ENCODE data around the gene STAG3.

The STAG3 gene

DNA sequence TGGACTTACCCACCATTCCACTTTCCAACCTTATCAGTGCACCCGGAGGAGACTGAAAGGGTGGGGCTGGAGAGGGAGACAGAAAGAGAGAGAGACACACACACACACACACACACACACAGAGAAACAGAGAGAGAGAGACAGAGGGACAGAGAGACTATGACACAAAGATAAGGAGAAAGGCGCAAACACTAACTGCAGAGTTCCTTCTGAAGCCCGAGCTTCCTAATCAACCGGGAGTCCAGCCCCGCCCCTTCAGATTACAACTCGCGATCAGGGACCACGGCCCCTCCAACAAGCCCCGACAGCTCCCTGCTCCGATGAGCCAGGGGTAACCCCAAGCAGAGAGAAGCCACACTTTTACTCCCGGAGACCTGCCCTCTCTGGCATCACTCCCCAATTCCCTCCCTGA lies 9.8 kb upstream of the STAG3 start:
- Histone ChIP-seq H3K18ac (ENCODE audit: low read length) (no peak overlapping the region), H3K4me1 (ENCODE audit: control insufficient read depth in 1 of 2, insufficient read depth in 2 of 2, low read length in 2 of 2) (peaks cover 3 to 4% of the 10 kb centered on the region in 2 experiments), H3K9ac (ENCODE audit: low read length) (no peak overlapping the region), H3K9me3 (ENCODE audit: insufficient read depth, low read depth, low read length) (peaks cover 3% of the 10 kb centered on the region), H2BK12ac (ENCODE audit: low read length) (no peak overlapping the region), H4K91ac (ENCODE audit: low read depth, low read length) (no peak overlapping the region), H3K79me1 (ENCODE audit: low read length) (no peaks in the 10 kb centered on the region), H3K4ac (ENCODE audit: low read depth, low read length) (no peak overlapping the region), H3K36me3 (ENCODE audit: control insufficient read depth in 1 of 2, insufficient read depth in 2 of 2, low read length in 2 of 2) (no peaks in the 10 kb centered on the region), H3K79me2 (ENCODE audit: control insufficient read depth, insufficient read depth, low read length, poor library complexity) (no peaks in the 10 kb centered on the region), H3K23ac (ENCODE audit: low read length) (no peak overlapping the region), H3K4me2 (ENCODE audit: low read length) (peak overlapping the region; percentile 17), H3K27ac (ENCODE audit: low read depth, low read length) (no peak overlapping the region), H4K8ac (ENCODE audit: low read depth, low read length) (no peak overlapping the region), H2AK5ac (ENCODE audit: low read length) (no peak overlapping the region), H2BK5ac (ENCODE audit: low read depth, low read length, poor library complexity) (no peak overlapping the region), H4K12ac (ENCODE audit: low read depth, low read length) (no peak overlapping the region), H2BK120ac (ENCODE audit: insufficient read depth, low read length, poor library complexity) (no peak overlapping the region), H3K27me3 (ENCODE audit: insufficient read depth, low read length) (peaks cover 42% of the 10 kb centered on the region), H2AFZ (ENCODE audit: insufficient read depth, low read length, poor library complexity) (no peak overlapping the region), H3K14ac (ENCODE audit: low read length) (no peak overlapping the region), H3K4me3 (ENCODE audit: low read depth, low read length) (no peak overlapping the region)
- WGBS (ENCODE audit: extremely low coverage, insufficient coverage, insufficient read length): no CpG with 5 or more reads among the region's 11 CpGs
- no peak for DNase-seq

DNA sequence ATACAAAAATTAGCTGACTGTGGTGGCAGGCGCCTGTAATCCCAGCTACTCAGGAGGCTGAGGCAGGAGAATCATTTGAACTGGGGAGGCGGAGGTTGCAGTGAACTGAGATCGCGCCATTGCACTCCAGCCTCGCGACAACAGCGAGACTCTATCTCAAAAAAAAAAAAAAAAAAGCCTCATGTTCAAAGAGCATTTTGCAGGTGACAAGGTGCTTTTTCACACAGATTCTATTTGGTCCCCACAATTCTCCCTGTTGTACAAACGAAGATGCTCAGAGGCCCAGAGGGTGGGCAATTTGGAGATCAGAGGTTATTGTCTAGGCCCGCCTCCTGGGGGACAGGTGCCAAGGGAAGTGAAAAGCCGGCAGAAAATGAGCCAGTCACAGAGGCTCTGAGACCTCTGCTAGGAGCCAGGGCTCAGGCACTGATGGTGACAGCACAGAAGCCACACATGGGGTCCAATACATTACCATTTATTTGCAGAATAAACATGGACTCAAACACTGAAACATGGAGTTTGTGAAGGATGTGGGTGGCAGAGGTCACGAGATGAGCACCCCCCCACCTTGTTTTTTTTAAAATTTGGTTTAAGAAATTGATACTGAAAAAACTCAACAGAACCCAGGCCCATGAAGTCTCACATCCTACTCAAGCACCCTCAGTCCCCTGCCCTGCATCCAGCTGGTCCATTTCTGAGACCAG lies 8.4 kb upstream of the STAG3 start:
- WGBS (ENCODE audit: extremely low coverage, insufficient coverage, insufficient read length): no CpG with 5 or more reads among the region's 11 CpGs
- DNase-seq: no peak
- H3K4me1 ChIP-seq (ENCODE audit: control insufficient read depth in 1 of 2, insufficient read depth in 2 of 2, low read length in 2 of 2): peaks cover 0 to 3% of the 10 kb centered on the region in 2 experiments

DNA sequence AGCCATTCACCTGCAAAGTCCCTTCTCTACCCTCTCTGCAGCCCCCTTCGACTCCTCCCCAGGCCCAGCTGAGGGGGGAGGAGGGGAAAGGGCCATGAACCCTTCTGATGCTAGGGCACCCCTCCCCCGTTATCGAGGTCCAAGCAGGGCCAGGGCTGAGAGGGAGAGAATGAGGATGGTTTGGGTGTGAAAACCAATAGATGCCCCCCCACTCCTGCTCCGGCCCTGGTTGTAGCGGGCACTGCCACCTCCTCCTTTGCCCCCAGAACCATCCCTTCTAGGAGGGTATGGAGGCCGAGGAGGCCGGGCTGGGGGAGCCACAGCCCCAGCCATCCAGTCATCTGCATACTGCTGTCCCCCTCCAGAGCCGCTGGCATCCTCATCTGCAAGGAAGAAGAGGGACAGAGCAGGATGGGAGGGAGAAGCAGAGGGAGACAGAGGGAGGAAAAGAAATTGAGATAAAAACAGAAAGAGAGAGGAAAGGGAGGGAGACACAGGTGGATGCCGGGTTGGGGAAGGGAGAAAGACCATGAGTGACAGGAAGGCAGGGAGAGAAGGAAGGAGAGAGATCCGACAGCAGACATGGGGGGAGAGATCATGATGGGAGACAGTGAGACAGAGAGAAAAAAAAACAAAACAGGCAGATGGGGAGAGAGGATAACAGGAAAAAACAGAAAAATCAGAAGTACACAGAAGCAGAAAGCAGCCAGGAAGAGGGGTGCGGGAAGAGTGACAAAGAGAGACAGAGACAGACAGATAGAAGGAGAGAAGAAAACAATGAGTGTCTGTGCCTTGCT lies 7.4 kb upstream of the STAG3 start:
- Histone ChIP-seq H2BK120ac (ENCODE audit: insufficient read depth, low read length, poor library complexity) (no peak overlapping the region), H3K9me3 (ENCODE audit: insufficient read depth, low read depth, low read length) (peaks cover 3% of the 10 kb centered on the region), H3K23ac (ENCODE audit: low read length) (no peak overlapping the region), H3K27me3 (ENCODE audit: insufficient read depth, low read length) (peaks cover 42% of the 10 kb centered on the region), H3K27ac (ENCODE audit: low read depth, low read length) (no peak overlapping the region), H4K91ac (ENCODE audit: low read depth, low read length) (no peak overlapping the region), H3K4me1 (ENCODE audit: control insufficient read depth in 1 of 2, insufficient read depth in 2 of 2, low read length in 2 of 2) (peaks cover 0 to 3% of the 10 kb centered on the region in 2 experiments), H3K9ac (ENCODE audit: low read length) (no peak overlapping the region), H3K18ac (ENCODE audit: low read length) (no peak overlapping the region), H3K79me1 (ENCODE audit: low read length) (no peaks in the 10 kb centered on the region), H3K36me3 (ENCODE audit: control insufficient read depth in 1 of 2, insufficient read depth in 2 of 2, low read length in 2 of 2) (no peaks in the 10 kb centered on the region), H3K4me2 (ENCODE audit: low read length) (no peak overlapping the region), H2BK5ac (ENCODE audit: low read depth, low read length, poor library complexity) (no peak overlapping the region), H4K12ac (ENCODE audit: low read depth, low read length) (no peak overlapping the region), H2BK12ac (ENCODE audit: low read length) (no peak overlapping the region), H3K4me3 (ENCODE audit: low read depth, low read length) (no peak overlapping the region), H2AK5ac (ENCODE audit: low read length) (no peak overlapping the region), H3K79me2 (ENCODE audit: control insufficient read depth, insufficient read depth, low read length, poor library complexity) (no peaks in the 10 kb centered on the region), H2AFZ (ENCODE audit: insufficient read depth, low read length, poor library complexity) (no peak overlapping the region), H3K14ac (ENCODE audit: low read length) (no peak overlapping the region), H4K8ac (ENCODE audit: low read depth, low read length) (no peak overlapping the region), H3K4ac (ENCODE audit: low read depth, low read length) (no peak overlapping the region)
- DNase-seq: no peak
- no CpG with 5 or more reads among the region's 11 CpGs for WGBS (ENCODE audit: extremely low coverage, insufficient coverage, insufficient read length)

More for the DNA sequence above, 8.4 kb upstream of the STAG3 start:
- no peak overlapping the region for H2AFZ ChIP-seq (ENCODE audit: insufficient read depth, low read length, poor library complexity)
- no peak overlapping the region for H2BK5ac ChIP-seq (ENCODE audit: low read depth, low read length, poor library complexity)
- no peaks in the 10 kb centered on the region for H3K79me1 ChIP-seq (ENCODE audit: low read length)
- H2AK5ac ChIP-seq (ENCODE audit: low read length): no peak overlapping the region
- H3K9ac ChIP-seq (ENCODE audit: low read length): no peak overlapping the region
- no peak overlapping the region for H4K12ac ChIP-seq (ENCODE audit: low read depth, low read length)
- no peak overlapping the region for H3K14ac ChIP-seq (ENCODE audit: low read length)
- peaks cover 42% of the 10 kb centered on the region for H3K27me3 ChIP-seq (ENCODE audit: insufficient read depth, low read length)
- H4K8ac ChIP-seq (ENCODE audit: low read depth, low read length): no peak overlapping the region
- H3K4me3 ChIP-seq (ENCODE audit: low read depth, low read length): no peak overlapping the region
- H3K36me3 ChIP-seq (ENCODE audit: control insufficient read depth in 1 of 2, insufficient read depth in 2 of 2, low read length in 2 of 2): no peaks in the 10 kb centered on the region
- no peak overlapping the region for H3K4me2 ChIP-seq (ENCODE audit: low read length)
- no peak overlapping the region for H4K91ac ChIP-seq (ENCODE audit: low read depth, low read length)
- no peak overlapping the region for H2BK12ac ChIP-seq (ENCODE audit: low read length)
- H3K79me2 ChIP-seq (ENCODE audit: control insufficient read depth, insufficient read depth, low read length, poor library complexity): no peaks in the 10 kb centered on the region
- no peak overlapping the region for H2BK120ac ChIP-seq (ENCODE audit: insufficient read depth, low read length, poor library complexity)
- H3K4ac ChIP-seq (ENCODE audit: low read depth, low read length): no peak overlapping the region
- H3K18ac ChIP-seq (ENCODE audit: low read length): no peak overlapping the region
- no peak overlapping the region for H3K27ac ChIP-seq (ENCODE audit: low read depth, low read length)
- H3K9me3 ChIP-seq (ENCODE audit: insufficient read depth, low read depth, low read length): peaks cover 3% of the 10 kb centered on the region
- H3K23ac ChIP-seq (ENCODE audit: low read length): no peak overlapping the region

DNA sequence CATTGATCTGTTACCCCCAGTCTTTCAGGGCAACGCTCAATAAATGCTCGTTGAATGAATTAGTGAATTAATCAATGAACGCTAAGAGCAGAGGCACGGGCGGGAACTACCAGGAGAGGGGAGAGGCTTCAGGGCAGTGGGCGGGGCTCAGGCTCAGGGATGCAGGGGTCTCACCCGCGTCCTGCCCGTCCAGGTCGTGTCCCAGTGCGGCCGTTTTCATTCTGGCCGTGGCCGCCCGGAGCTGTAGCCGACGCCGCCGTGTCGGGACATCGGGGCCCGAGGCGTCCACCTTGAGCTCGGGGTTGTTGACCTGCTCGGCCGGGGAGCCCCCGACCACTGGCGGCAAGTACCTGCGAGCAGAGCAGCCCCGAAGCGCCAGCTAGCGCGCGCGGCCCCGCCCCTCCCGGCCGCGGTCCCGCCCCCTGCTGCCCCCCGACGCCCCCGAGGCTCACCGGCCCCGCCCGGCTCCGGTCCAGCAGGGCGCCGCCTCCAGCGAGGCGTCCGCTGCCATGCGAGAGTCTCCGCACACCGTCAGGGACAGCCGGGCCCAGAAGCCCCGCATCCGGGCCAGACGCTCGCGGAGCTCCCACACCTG lies 6.5 kb upstream of the STAG3 start:
- H3K79me2 ChIP-seq (ENCODE audit: control insufficient read depth, insufficient read depth, low read length, poor library complexity): no peaks in the 10 kb centered on the region
- no peaks in the 10 kb centered on the region for H3K79me1 ChIP-seq (ENCODE audit: low read length)
- no peak overlapping the region for H2BK12ac ChIP-seq (ENCODE audit: low read length)
- H2BK120ac ChIP-seq (ENCODE audit: insufficient read depth, low read length, poor library complexity): no peak overlapping the region
- H3K9ac ChIP-seq (ENCODE audit: low read length): no peak overlapping the region
- H4K12ac ChIP-seq (ENCODE audit: low read depth, low read length): no peak overlapping the region
- H3K23ac ChIP-seq (ENCODE audit: low read length): no peak overlapping the region
- H3K27ac ChIP-seq (ENCODE audit: low read depth, low read length): no peak overlapping the region
- H2BK5ac ChIP-seq (ENCODE audit: low read depth, low read length, poor library complexity): no peak overlapping the region
- no peak overlapping the region for H3K14ac ChIP-seq (ENCODE audit: low read length)
- H3K4me3 ChIP-seq (ENCODE audit: low read depth, low read length): peak overlapping the region; percentile 3
- H2AFZ ChIP-seq (ENCODE audit: insufficient read depth, low read length, poor library complexity): peak overlapping the region; percentile 37
- peaks cover 0 to 3% of the 10 kb centered on the region in 2 experiments for H3K4me1 ChIP-seq (ENCODE audit: control insufficient read depth in 1 of 2, insufficient read depth in 2 of 2, low read length in 2 of 2)
- no peak overlapping the region for H3K4ac ChIP-seq (ENCODE audit: low read depth, low read length)
- WGBS (ENCODE audit: extremely low coverage, insufficient coverage, insufficient read length): no CpG with 5 or more reads among the region's 61 CpGs
- H3K4me2 ChIP-seq (ENCODE audit: low read length): peak overlapping the region; percentile 71
- peaks cover 42% of the 10 kb centered on the region for H3K27me3 ChIP-seq (ENCODE audit: insufficient read depth, low read length)
- no peak overlapping the region for H4K8ac ChIP-seq (ENCODE audit: low read depth, low read length)
- H3K9me3 ChIP-seq (ENCODE audit: insufficient read depth, low read depth, low read length): peaks cover 3% of the 10 kb centered on the region
- no peak overlapping the region for H4K91ac ChIP-seq (ENCODE audit: low read depth, low read length)
- no peaks in the 10 kb centered on the region for H3K36me3 ChIP-seq (ENCODE audit: control insufficient read depth in 1 of 2, insufficient read depth in 2 of 2, low read length in 2 of 2)
- no peak overlapping the region for H3K18ac ChIP-seq (ENCODE audit: low read length)
- DNase-seq: no peak
- H2AK5ac ChIP-seq (ENCODE audit: low read length): no peak overlapping the region

All from trophoblast cell (in vitro differentiated cells and primary cell).